H1 (cell line): Measurements from ENCODE around the gene TMIGD2. TPM values are rescaled to one million over a fixed set of nuclear protein-coding genes. Genes with fewer than 3 reads are reported as not detected.
A peak's percentile ranks its signal among the peaks of the same experiment; 100 is the strongest.

Experiments used
- CTCF ChIA-PET: fragments of 300-600 bp; sonication (Branson Sonifier 250); formaldehyde crosslinking; loops from one replicate; lab custom pipeline; 2021; ENCODE audit not compliant: partially characterized antibody; lab: Charles Lee
- POLR2A ChIA-PET: fragments of 300-600 bp; sonication (Branson Sonifier 250); formaldehyde crosslinking; loops from one replicate; lab custom pipeline; 2021; ENCODE audit warnings: inconsistent platforms; ENCODE audit not compliant: partially characterized antibody; lab: Charles Lee
- DNase-seq, 2 experiments: peaks; one replicate each; pipeline versions ENCODE4 v3.0.0 to v3.0.0-alpha.2; 2010 to 2022; ENCODE audit warnings: low spot score in 2 of 2, low read depth in 1 of 2, mixed read lengths in 1 of 2
- FAIRE-seq: peaks from 2 replicates; lab custom pipeline; 2011; peaks lifted over from hg19 to GRCh38; lab: Jason Lieb, UNC
- H2AFZ ChIP-seq: 2 replicates; pipeline ENCODE4 v1.8.1; 2012; ENCODE audit warnings: low read length, inconsistent platforms
- H2AK5ac ChIP-seq: 2 replicates; pipeline ENCODE4 v1.6.1; 2013; ENCODE audit warnings: low read depth, low read length
- H2BK120ac ChIP-seq: replicated peaks from 2 replicates; pipeline ENCODE3; 2013; ENCODE audit warnings: low read depth, low read length, inconsistent platforms
- H2BK12ac ChIP-seq: 2 replicates; pipeline ENCODE4 v1.6.1; 2013; ENCODE audit warnings: low read depth, low read length
- H2BK15ac ChIP-seq: 2 replicates; pipeline ENCODE4 v1.6.1; 2013; ENCODE audit warnings: low read length
- H2BK20ac ChIP-seq: 2 replicates; pipeline ENCODE4 v1.6.1; 2013; ENCODE audit warnings: low read length
- H2BK5ac ChIP-seq: 2 replicates; pipeline ENCODE4 v1.6.1; 2013; ENCODE audit warnings: low read depth, low read length
- H3K14ac ChIP-seq: 2 replicates; pipeline ENCODE4 v1.6.1; 2013; ENCODE audit warnings: inconsistent platforms; ENCODE audit not compliant: insufficient read length
- H3K18ac ChIP-seq: 2 replicates; pipeline ENCODE4 v1.6.1; 2013; ENCODE audit warnings: low read length; ENCODE audit errors: extremely low read depth
- H3K23ac ChIP-seq: 2 replicates; pipeline ENCODE4 v1.6.1; 2013; ENCODE audit warnings: inconsistent platforms; ENCODE audit not compliant: insufficient read length
- H3K23me2 ChIP-seq: 2 replicates; pipeline ENCODE4 v1.6.1; 2013; ENCODE audit warnings: low read depth, low read length
- H3K27ac ChIP-seq: 2 replicates; pipeline ENCODE4 v1.6.1; 2011; ENCODE audit warnings: low read depth, low read length, inconsistent platforms
- H3K27me3 ChIP-seq, 4 experiments: replicated peaks in 1 of 4; 1 replicate in 1 of 4; 2 replicates in 3 of 4; pipeline versions ENCODE4 v1.6.1 to v1.8.1; 2011 to 2013; ENCODE audit warnings: low read length in 3 of 4, mild to moderate bottlenecking in 3 of 4, inconsistent platforms in 2 of 4, mixed read lengths in 2 of 4, moderate library complexity in 1 of 4; ENCODE audit not compliant: control insufficient read depth in 3 of 4, insufficient read depth in 3 of 4; ENCODE audit errors: extremely low read depth in 1 of 4
- H3K36me3 ChIP-seq, 4 experiments: 2 replicates each; pipeline versions ENCODE4 v1.6.1 to v1.8.1; 2011 to 2013; ENCODE audit warnings: mild to moderate bottlenecking in 4 of 4, low read length in 3 of 4, moderate library complexity in 2 of 4, control low read depth in 1 of 4, inconsistent platforms in 1 of 4; ENCODE audit not compliant: insufficient read depth in 4 of 4, control insufficient read depth in 2 of 4
- H3K4ac ChIP-seq: replicated peaks from 2 replicates; pipeline ENCODE3; 2013; ENCODE audit warnings: low read length, low read depth, mixed read lengths, inconsistent platforms; ENCODE audit not compliant: insufficient read length
- H3K4me1 ChIP-seq, 4 experiments: replicated peaks in 1 of 4; 1 replicate in 1 of 4; 2 replicates in 3 of 4; pipeline versions ENCODE4 v1.6.1 to v1.8.1; 2011 to 2013; ENCODE audit warnings: low read length in 3 of 4, inconsistent platforms in 2 of 4, mixed read lengths in 1 of 4; ENCODE audit not compliant: insufficient read depth in 4 of 4, control insufficient read depth in 3 of 4
- H3K4me2 ChIP-seq, 2 experiments: 2 replicates each; pipeline versions ENCODE4 v1.6.1 to v1.8.1; 2011 to 2013; ENCODE audit warnings: low read depth in 2 of 2, low read length in 2 of 2, control low read depth in 1 of 2, inconsistent platforms in 1 of 2, mild to moderate bottlenecking in 1 of 2; ENCODE audit not compliant: insufficient read depth in 1 of 2
- H3K4me3 ChIP-seq, 4 experiments: fragments of 200-600, 300-600 bp in 1 of 4; sonication (generic), shearing (Covaris generic), sonication (Bioruptor Twin) in 1 of 4; 2 replicates each; pipeline versions ENCODE4 v1.5.1 to v1.8.1; 2011 to 2016; ENCODE audit warnings: low read length in 4 of 4, low read depth in 3 of 4, control low read depth in 2 of 4, inconsistent platforms in 2 of 4, mild to moderate bottlenecking in 2 of 4, mixed read lengths in 1 of 4, moderate library complexity in 1 of 4; ENCODE audit not compliant: insufficient read depth in 2 of 4; ENCODE audit errors: extremely low read depth in 1 of 4
- H3K56ac ChIP-seq: replicated peaks from 2 replicates; pipeline ENCODE3; 2013; ENCODE audit warnings: low read depth, mild to moderate bottlenecking, mixed read lengths, low read length, inconsistent platforms; ENCODE audit not compliant: insufficient read length
- H3K79me1 ChIP-seq: 2 replicates; pipeline ENCODE4 v1.6.1; 2013; ENCODE audit warnings: low read depth, low read length, control low read depth
- H3K79me2 ChIP-seq, 2 experiments: 2 replicates each; pipeline versions ENCODE4 v1.6.1 to v1.8.1; 2012 to 2013; ENCODE audit warnings: low read length in 2 of 2, mild to moderate bottlenecking in 2 of 2, inconsistent platforms in 1 of 2; ENCODE audit not compliant: insufficient read depth in 2 of 2, control insufficient read depth in 1 of 2
- H3K9ac ChIP-seq, 4 experiments: replicated peaks in 1 of 4; 1 replicate in 1 of 4; 2 replicates in 3 of 4; pipeline versions ENCODE4 v1.6.1 to v1.8.1; 2011 to 2013; ENCODE audit warnings: low read depth in 3 of 4, low read length in 3 of 4, control low read depth in 2 of 4, mild to moderate bottlenecking in 2 of 4, moderate library complexity in 2 of 4, inconsistent platforms in 1 of 4; ENCODE audit errors: extremely low read depth in 1 of 4
- H3K9me3 ChIP-seq, 2 experiments: 2 replicates each; pipeline versions ENCODE4 v1.6.1 to v1.8.1; 2012 to 2013; ENCODE audit warnings: mild to moderate bottlenecking in 2 of 2, moderate library complexity in 2 of 2, control low read depth in 1 of 2, inconsistent platforms in 1 of 2, low read depth in 1 of 2, low read length in 1 of 2, mixed read lengths in 1 of 2; ENCODE audit not compliant: insufficient read depth in 2 of 2
- H4K20me1 ChIP-seq, 2 experiments: replicated peaks in 1 of 2; 2 replicates each; pipeline versions ENCODE3 to v1.8.1; 2011 to 2013; ENCODE audit warnings: inconsistent platforms in 2 of 2, low read length in 2 of 2, mild to moderate bottlenecking in 1 of 2; ENCODE audit not compliant: insufficient read depth in 2 of 2, control insufficient read depth in 1 of 2
- H4K5ac ChIP-seq: 2 replicates; pipeline ENCODE4 v1.6.1; 2013; ENCODE audit warnings: low read length, low read depth, mixed read lengths, inconsistent platforms; ENCODE audit not compliant: insufficient read length
- H4K8ac ChIP-seq: 2 replicates; pipeline ENCODE4 v1.8.0; 2013; ENCODE audit warnings: mild to moderate bottlenecking, moderate library complexity, low read length, inconsistent platforms; ENCODE audit not compliant: insufficient read depth; ENCODE audit errors: extremely low read depth
- H4K91ac ChIP-seq: replicated peaks from 2 replicates; pipeline ENCODE3; 2013; ENCODE audit warnings: low read length, mixed read lengths, inconsistent platforms; ENCODE audit not compliant: insufficient read length
- CEBPB ChIP-seq: IDR thresholded peaks from 2 replicates; pipeline ENCODE4 v1.6.1; 2012; ENCODE audit warnings: low read depth, low read length
- CTBP2 ChIP-seq: IDR thresholded peaks from 2 replicates; pipeline ENCODE4 v1.7.0; 2011; ENCODE audit warnings: borderline replicate concordance, mild to moderate bottlenecking, moderate library complexity, mixed read lengths, low read length; ENCODE audit not compliant: insufficient read depth, insufficient read length
- CTCF ChIP-seq, 3 experiments: IDR thresholded peaks; 1 replicate in 2 of 3; 2 replicates in 1 of 3; pipeline versions ENCODE4 v1.5.1 to v1.6.1; 2011; ENCODE audit warnings: low read length in 3 of 3, mild to moderate bottlenecking in 3 of 3, inconsistent platforms in 2 of 3, low read depth in 1 of 3, moderate library complexity in 1 of 3; ENCODE audit not compliant: insufficient read depth in 1 of 3; ENCODE audit errors: control extremely low read depth in 1 of 3
- KDM1A ChIP-seq: fragments of 200-600, 300-600 bp; sonication (generic); IDR thresholded peaks from 2 replicates; pipeline ENCODE4 v1.7.1; 2016; ENCODE audit warnings: mild to moderate bottlenecking, low read length, borderline replicate concordance
- RNF2 ChIP-seq: fragments of 200-900, 300-1000 bp; sonication (generic); IDR thresholded peaks from 2 replicates; pipeline ENCODE4 v1.7.1; 2016; ENCODE audit warnings: borderline replicate concordance, low read depth, mild to moderate bottlenecking, antibody characterized with exemption, low read length; ENCODE audit not compliant: poor library complexity, severe bottlenecking; ENCODE audit errors: missing control alignments
- SUZ12 ChIP-seq: fragments of 200-600 bp; sonication (generic); IDR thresholded peaks from 2 replicates; pipeline ENCODE4 v1.6.1; 2012; ENCODE audit warnings: mild to moderate bottlenecking, inconsistent platforms, low read length, moderate library complexity, mixed read lengths
- WGBS, 2 experiments: shearing (Covaris generic) in 1 of 2; methylation state at CpG; one replicate each; pipeline versions ENCODE4 v1.1.6 to v1.1.7; 2013 to 2015; ENCODE audit warnings: low lambda C conversion rate in 2 of 2, mixed read lengths in 2 of 2, inconsistent platforms in 1 of 2, low coverage in 1 of 2, missing lambda C conversion rate in 1 of 2; ENCODE audit not compliant: insufficient replicate concordance in 2 of 2, insufficient coverage in 1 of 2, insufficient read length in 1 of 2; ENCODE audit errors: extremely low coverage in 1 of 2, missing lambda C conversion rate in 1 of 2; 5-methylcytosine and 5-hydroxymethylcytosine counted together
- polyA plus RNA-seq, 7 experiments: library from polyadenylated mRNA; depleted of rRNA in 3 of 7; stranded (reverse) in 5 of 7; unstranded in 2 of 7; fragments of >200 nt in 5 of 7; fragments of 200-250 nt in 2 of 7; gene quantifications; 1 replicate in 5 of 7; 2 replicates in 1 of 7; 4 replicates in 1 of 7; pipeline versions ENCODE4 v1.2.1 to v1.2.3, GENCODE V29; 2011 to 2013; ENCODE audit warnings: missing spikeins in 2 of 7, mixed read lengths in 2 of 7
- total RNA-seq: library from RNA; stranded (reverse); fragmentation: NEBNext Ultra II Directional; extraction: Animal tissue kit (Norgen Biotek cat#: 25700); gene quantifications from 2 replicates; pipeline ENCODE4 v1.2.1, GENCODE V29; 2021

TMIGD2 gene
- total and polyA plus RNA-seq, 2 of the 8 experiments (the other 6 are each of a cell fraction or from before 2014, with no cell fraction given): 0.39 to 0.41 TPM

- Histone ChIP-seq H2BK20ac (peak within 1 kb of the TSS; percentile 48; the same call in 1 of the 2 replicates), H3K4me1 (no peaks in the 10 kb centered on the region; a peak in 4 of 7 replicates), H3K4ac (no peak within 1 kb of the TSS), H3K79me1 (no peaks in the 10 kb centered on the region), H3K27ac (no peak within 1 kb of the TSS), H3K4me3 (peak within 1 kb of the TSS; percentile 49 to 88 (median 57)), H3K23me2 (peaks cover 9% of the 10 kb centered on the region; the same call in 1 of the 2 replicates), H3K4me2 (peak within 1 kb of the TSS; percentile 78 to 88), H3K36me3 (no peaks in the 10 kb centered on the region), H3K79me2 (no peaks in the 10 kb centered on the region), H2BK12ac (0 out of 2 replicates have a peak within 1 kb of the TSS, but pooled peaks have one; percentile 50), H3K18ac (peak within 1 kb of the TSS; percentile 71), H3K9ac (peak within 1 kb of the TSS in 1 of 4 experiments; percentile 31; a peak in 3 of 7 replicates), H3K23ac (no peak within 1 kb of the TSS), H3K27me3 (peaks cover 9 to 35% (median 29%) of the 10 kb centered on the region in 4 experiments), H2BK120ac (no peak within 1 kb of the TSS), H4K8ac (peak within 1 kb of the TSS; percentile 86; the same call in 1 of the 2 replicates), H2BK5ac (no peak within 1 kb of the TSS), H3K56ac (no peak within 1 kb of the TSS), H3K14ac (no peak within 1 kb of the TSS), H4K5ac (no peak within 1 kb of the TSS), H4K91ac (no peak within 1 kb of the TSS), H4K20me1 (peaks cover 0 to under 1% of the 10 kb centered on the region in 2 experiments), H2BK15ac (peak within 1 kb of the TSS; percentile 61; the same call in 1 of the 2 replicates)
- 2% methylated on average over 7 of the region's 44 CpGs; no CpG with 5 or more reads in 1 of the 2 experiments for WGBS, 2 experiments
- CTCF ChIA-PET: interaction anchor here (0.7 to 14.6 kb wide), 10 partner anchors 10 to 178 kb away, joined by 3 to 311 read pairs (median 4); partner anchors contain the start of genes MPND and STAP2
- DNase-seq (peak in 1 of 2 experiments; percentile 71), FAIRE-seq (no peak)
- POLR2A ChIA-PET: interaction anchor here (0.6 to 4.0 kb wide), 11 partner anchors 8 to 732 kb away, joined by 3 to 19 read pairs (median 3); partner anchors contain the start of genes MPND and YJU2
- TF ChIP-seq SUZ12 (no peak), CEBPB (no peak), KDM1A (no peak), CTBP2 (peak; percentile 24), RNF2 (no peak), CTCF (IDR thresholded peaks at IDR 0.05; ENCODE audit: control extremely low read depth in 1 of 3, insufficient read depth in 1 of 3, low read depth in 1 of 3, low read length in 3 of 3) (peak in 1 of 3 experiments; percentile 14; a peak in 1 of 4 replicates)
- TF ChIP-seq, all 59 proteins: peak for 2
- Histone ChIP-seq H3K9me3 (no peaks in the 10 kb centered on the region), H2AK5ac (no peak within 1 kb of the TSS), H2AFZ (peak within 1 kb of the TSS; percentile 82; the same call in 1 of the 2 replicates)
Measured at GRCh38 chr19:4278419-4279266, 23.5 kb downstream of the TMIGD2 start, which contains the start of gene SHD. Gene SHD (plus strand): TSS chr19:4279266. CDS start chr19:4280064, 798 bp downstream.
